Ishikawa (cell line): ENCODE data around the gene FGF4.

Experiments
- CREB1 ChIP-seq: IDR thresholded peaks from 2 replicates; pipeline ENCODE4 v1.6.1; 2012; ENCODE audit warnings: low read depth
- EP300 ChIP-seq: IDR thresholded peaks from 2 replicates; pipeline ENCODE4 v1.6.1; 2012; ENCODE audit warnings: borderline replicate concordance
- MAX ChIP-seq: IDR thresholded peaks from 2 replicates; pipeline ENCODE4 v1.6.1; 2012
- RAD21 ChIP-seq: IDR thresholded peaks from 2 replicates; pipeline ENCODE4 v1.6.1; 2012; ENCODE audit warnings: low read depth
- TCF12 ChIP-seq: IDR thresholded peaks from 2 replicates; pipeline ENCODE4 v1.6.1; 2012; ENCODE audit warnings: low read depth
- ZBTB7A ChIP-seq: IDR thresholded peaks from 2 replicates; pipeline ENCODE4 v1.6.1; 2012; ENCODE audit warnings: low read depth

GRCh38 chr11:69752890-69753289 lies 22.3 kb downstream of the FGF4 start:
- TF ChIP-seq MAX = no peak
- TF ChIP-seq RAD21 = no peak
- TF ChIP-seq EP300 = no peak
- TF ChIP-seq CREB1 = no peak
- no peak for TF ChIP-seq TCF12
- TF ChIP-seq ZBTB7A = no peak
